Lung (tissue), 12 donors: Measurements from ENCODE around the gene APLNR. TPM values are rescaled to one million over a fixed set of nuclear protein-coding genes. Genes with fewer than 3 reads are reported as not detected.

Source experiments
- ATAC-seq: fragments of 200-7000 bp; cut with Tn5 transposase; one replicate; pipeline ENCODE4 v1.9.1; 2020; ENCODE audit warnings: moderate number of reproducible peaks; ENCODE audit not compliant: insufficient read depth, low FRiP score
- DNase-seq, 3 donors: peaks; one replicate each; pipeline ENCODE4 v3.0.0-alpha.2; 2013 to 2017
- H3K27ac ChIP-seq, 2 donors: one replicate each; pipeline ENCODE4 v1.5.1; 2013; ENCODE audit warnings: mild to moderate bottlenecking in 2 of 2, moderate library complexity in 2 of 2, control low read depth in 1 of 2, inconsistent platforms in 1 of 2, low read depth in 1 of 2, low read length in 1 of 2
- H3K27me3 ChIP-seq, 3 donors: one replicate each; pipeline ENCODE4 v1.5.1; 2013; ENCODE audit warnings: low read length in 2 of 3; ENCODE audit not compliant: control insufficient read depth in 3 of 3, insufficient read depth in 3 of 3
- H3K36me3 ChIP-seq, 4 donors: one replicate each; pipeline ENCODE4 v1.5.1; 2013; ENCODE audit warnings: low read length in 4 of 4, mild to moderate bottlenecking in 1 of 4, moderate library complexity in 1 of 4; ENCODE audit not compliant: control insufficient read depth in 4 of 4, insufficient read depth in 4 of 4
- H3K4me1 ChIP-seq, 5 donors: one replicate each; pipeline ENCODE4 v1.5.1; 2013; ENCODE audit warnings: low read length in 5 of 5, mild to moderate bottlenecking in 2 of 5, moderate library complexity in 1 of 5; ENCODE audit not compliant: control insufficient read depth in 5 of 5, insufficient read depth in 5 of 5
- H3K4me3 ChIP-seq: one replicate; pipeline ENCODE4 v1.5.1; 2013; ENCODE audit warnings: mild to moderate bottlenecking, control low read depth, moderate library complexity
- H3K9ac ChIP-seq, 2 donors: one replicate each; pipeline ENCODE4 v1.5.1; 2013; ENCODE audit warnings: low read length in 2 of 2, control low read depth in 1 of 2; ENCODE audit not compliant: insufficient read depth in 1 of 2
- H3K9me3 ChIP-seq, 4 donors: one replicate each; pipeline ENCODE4 v1.5.1; 2013; ENCODE audit warnings: low read length in 3 of 4, mild to moderate bottlenecking in 1 of 4, moderate library complexity in 1 of 4; ENCODE audit not compliant: control insufficient read depth in 4 of 4, insufficient read depth in 3 of 4
- CTCF ChIP-seq: IDR thresholded peaks from 2 replicates; pipeline ENCODE4 v1.5.1; 2012; ENCODE audit warnings: mild to moderate bottlenecking; ENCODE audit errors: control extremely low read depth, extremely low read depth
- WGBS, 2 donors: extraction: QIAGEN DNeasy Blood & Tissue Kit; methylation state at CpG; one replicate each; pipeline ENCODE4 v1.1.7; 2013; 5-methylcytosine and 5-hydroxymethylcytosine counted together
- polyA plus RNA-seq, 2 donors: library from polyadenylated mRNA; stranded (reverse); fragments of 200-250 nt; gene quantifications; one replicate each; pipeline ENCODE4 v1.2.1, GENCODE V29; 2013
- total RNA-seq, 2 donors: library from RNA; depleted of rRNA in 1 of 2; stranded (reverse); fragments of >200 nt in 1 of 2; gene quantifications; one replicate each; pipeline ENCODE4 v1.2.1, GENCODE V29; 2014 to 2021
- donor health status: control.
- donor health status: control.
- donor health status: Bipolar disorder and iron deficiency.
- donor health status: healthy.
- donor health status: DM: yes; HTN: yes; CAD: no.

The APLNR gene
- total and polyA plus RNA-seq, 4 donors = 0.39 to 93.8 (median 4.9) TPM

- no peak for TF ChIP-seq CTCF
- Histone ChIP-seq H3K4me1 (peaks cover 0 to 10% (median 0%) of the 10 kb centered on the region in 5 donors), H3K27me3 (no peaks in the 10 kb centered on the region), H3K9me3 (peaks cover 0 to 3% (median 1%) of the 10 kb centered on the region in 4 donors), H3K9ac (no peak overlapping the region), H3K36me3 (no peaks in the 10 kb centered on the region), H3K27ac (no peak overlapping the region), H3K4me3 (no peak overlapping the region)
- ATAC-seq (no peak), DNase-seq (no peak)
Measured at GRCh38 chr11:57266157-57266556, 29.1 kb upstream of the APLNR start.

GRCh38 chr11:57263351-57263750 lies 26.3 kb upstream of the APLNR start:
- Histone ChIP-seq H3K4me1 (no peaks in the 10 kb centered on the region), H3K9ac (no peak overlapping the region), H3K27me3 (no peaks in the 10 kb centered on the region), H3K27ac (no peak overlapping the region), H3K36me3 (no peaks in the 10 kb centered on the region), H3K4me3 (no peak overlapping the region), H3K9me3 (peaks cover 0 to 6% (median 1%) of the 10 kb centered on the region in 4 donors)
- DNase-seq (no peak), ATAC-seq (no peak)
- TF ChIP-seq CTCF = no peak
- 87 to 93% methylated on average over 7 of the region's 7 CpGs for WGBS, 2 donors

- Histone ChIP-seq H3K27me3 (no peaks in the 10 kb centered on the region), H3K9me3 (peaks cover 0 to 6% (median 1%) of the 10 kb centered on the region in 4 donors), H3K27ac (no peak overlapping the region), H3K9ac (no peak overlapping the region), H3K4me3 (no peak overlapping the region), H3K36me3 (no peaks in the 10 kb centered on the region), H3K4me1 (no peaks in the 10 kb centered on the region)
- TF ChIP-seq CTCF = no peak
- no peak for DNase-seq
- no peak for ATAC-seq
- 65 to 68% methylated on average over 4 of the region's 4 CpGs for WGBS, 2 donors
Measured at GRCh38 chr11:57262157-57262556, 25.1 kb upstream of the APLNR start.

GRCh38 chr11:57260937-57261783 lies 24.1 kb upstream of the APLNR start:
- TF ChIP-seq CTCF = no peak
- no peak overlapping the region for H3K9ac ChIP-seq
- H3K4me3 ChIP-seq = no peak overlapping the region
- H3K36me3 ChIP-seq = no peaks in the 10 kb centered on the region
- DNase-seq (no peak), ATAC-seq (no peak)
- peaks cover 0 to 6% (median 3%) of the 10 kb centered on the region in 4 donors for H3K9me3 ChIP-seq
- H3K4me1 ChIP-seq = no peaks in the 10 kb centered on the region
- no peak overlapping the region for H3K27ac ChIP-seq
- 52% methylated on average over 5 of the region's 5 CpGs for WGBS, 2 donors
- H3K27me3 ChIP-seq = no peaks in the 10 kb centered on the region
